Measurements from ENCODE around the gene SKI.

Gene SKI

DNA sequence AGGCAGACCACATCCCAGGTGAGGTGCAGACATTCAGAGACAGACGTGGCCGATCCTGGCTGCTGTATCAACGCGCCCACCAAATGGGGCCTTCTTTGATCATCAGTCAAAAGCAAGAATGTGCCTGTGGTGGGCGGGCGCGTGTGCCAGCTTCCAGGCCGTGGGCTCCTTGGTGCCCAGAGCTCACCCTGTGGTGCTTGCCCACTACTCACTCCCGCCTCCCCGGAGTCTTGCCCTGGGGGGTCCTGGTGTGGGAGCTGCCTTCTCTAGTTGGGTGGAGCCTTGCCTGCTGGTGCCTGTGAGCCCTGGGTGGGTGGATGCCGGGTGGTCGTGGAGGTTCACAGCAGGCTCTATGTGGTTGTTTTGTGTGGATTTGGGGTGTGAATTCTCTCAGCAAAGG is 70.6 kb downstream of the SKI start:
- DNase-seq: no peak

DNA sequence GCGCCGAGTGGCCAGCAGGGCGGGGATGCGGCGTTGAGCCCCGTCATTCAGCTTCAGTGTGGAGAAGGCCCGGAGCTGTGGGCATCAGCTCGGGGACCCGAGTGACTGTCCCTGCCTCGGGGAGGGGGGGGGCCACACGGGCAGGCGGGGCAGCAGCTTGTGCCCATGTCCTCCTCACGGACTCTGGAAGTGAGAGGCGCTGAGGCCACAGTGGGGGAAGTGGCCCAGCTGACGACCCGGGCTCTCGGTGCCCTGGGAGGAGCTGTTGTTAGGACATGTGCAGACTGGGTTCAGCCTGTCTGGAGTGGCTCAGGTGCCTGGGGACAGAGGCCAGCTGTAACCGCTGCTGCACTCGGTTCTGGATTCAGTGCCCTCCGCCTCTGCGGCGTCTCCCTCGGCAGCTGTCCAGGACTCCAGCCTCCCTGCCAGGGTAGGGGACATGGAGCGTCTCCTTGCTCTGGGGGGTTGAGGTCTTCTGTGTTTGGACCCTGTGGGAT is 71.1 kb downstream of the SKI start:
- DNase-seq: no peak

DNA sequence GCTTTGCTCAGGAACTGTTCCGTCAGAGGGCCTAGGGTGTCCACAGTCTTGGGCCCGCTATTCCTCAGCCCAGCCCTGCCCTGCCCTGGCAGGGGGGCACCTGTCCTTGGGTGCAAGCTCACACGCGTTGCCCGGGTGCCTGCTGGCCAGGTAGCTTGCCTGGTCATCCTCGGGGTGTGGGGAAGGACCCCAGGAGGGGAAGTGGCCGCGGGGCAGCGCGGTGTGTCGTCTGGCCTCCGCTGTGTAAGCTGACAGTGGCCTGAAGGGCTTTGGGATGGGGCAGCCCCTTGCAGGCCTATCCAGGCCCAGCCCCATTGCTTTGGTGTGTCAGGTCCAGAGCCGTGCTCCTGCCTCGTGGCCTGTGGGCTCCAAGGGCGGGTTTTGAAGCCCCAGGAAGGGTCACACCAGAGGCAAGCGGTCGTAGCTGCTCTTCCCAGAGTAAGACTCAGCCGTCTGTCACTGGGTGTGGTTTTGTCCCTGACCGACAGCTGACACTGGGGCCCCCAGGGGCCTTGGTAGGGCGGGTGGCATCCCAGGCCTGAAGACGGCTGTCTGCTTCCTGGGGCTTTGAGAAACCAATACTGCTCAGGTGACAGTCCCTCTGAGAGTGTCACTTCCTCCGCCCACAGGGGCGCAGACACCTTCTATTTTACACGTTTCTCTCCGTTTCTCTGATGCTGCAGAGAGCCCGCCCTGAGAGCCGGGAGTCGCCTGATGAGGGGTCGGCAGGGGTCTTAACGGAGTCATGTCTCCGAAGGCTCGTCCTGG is 72.1 kb downstream of the SKI start:
- no peak for DNase-seq

DNA sequence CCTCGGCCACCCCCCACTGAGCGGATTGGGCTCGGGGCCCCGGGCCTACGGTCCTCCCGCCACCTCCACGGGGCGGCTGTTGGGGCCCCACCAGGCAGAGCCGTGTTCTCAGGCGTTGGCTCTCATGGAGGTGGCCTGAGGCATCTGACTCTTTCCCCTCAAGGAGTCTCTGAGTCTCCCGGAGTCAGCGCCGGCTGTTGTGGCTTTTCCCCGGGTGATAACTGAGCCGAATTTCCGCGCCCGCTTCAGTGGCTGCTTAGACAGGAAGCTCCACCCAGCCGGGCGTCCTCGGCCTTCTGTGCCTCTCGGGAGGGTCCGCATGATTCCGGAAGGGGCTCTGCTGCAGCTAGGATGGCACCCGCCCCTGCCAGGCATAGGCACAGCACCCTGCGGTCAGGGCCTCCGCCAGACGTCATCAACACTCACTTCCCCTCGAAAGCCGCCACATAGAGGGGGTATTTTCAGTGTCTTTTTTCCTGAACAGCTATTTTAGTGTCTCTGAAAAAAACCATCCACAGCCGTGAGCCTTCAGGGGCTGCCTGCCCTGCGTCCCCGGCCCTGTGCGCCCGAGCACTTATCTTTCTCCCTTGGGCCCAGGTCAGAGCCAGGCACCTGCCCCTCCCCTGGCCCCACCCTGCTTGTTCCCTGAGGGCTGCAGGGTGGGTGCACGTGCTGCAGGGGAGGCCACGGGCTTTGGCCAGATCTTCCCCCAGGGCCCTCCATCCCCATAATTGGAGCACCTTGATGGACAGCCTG is 72.9 kb downstream of the SKI start:
- peak; percentile 99 for DNase-seq

DNA sequence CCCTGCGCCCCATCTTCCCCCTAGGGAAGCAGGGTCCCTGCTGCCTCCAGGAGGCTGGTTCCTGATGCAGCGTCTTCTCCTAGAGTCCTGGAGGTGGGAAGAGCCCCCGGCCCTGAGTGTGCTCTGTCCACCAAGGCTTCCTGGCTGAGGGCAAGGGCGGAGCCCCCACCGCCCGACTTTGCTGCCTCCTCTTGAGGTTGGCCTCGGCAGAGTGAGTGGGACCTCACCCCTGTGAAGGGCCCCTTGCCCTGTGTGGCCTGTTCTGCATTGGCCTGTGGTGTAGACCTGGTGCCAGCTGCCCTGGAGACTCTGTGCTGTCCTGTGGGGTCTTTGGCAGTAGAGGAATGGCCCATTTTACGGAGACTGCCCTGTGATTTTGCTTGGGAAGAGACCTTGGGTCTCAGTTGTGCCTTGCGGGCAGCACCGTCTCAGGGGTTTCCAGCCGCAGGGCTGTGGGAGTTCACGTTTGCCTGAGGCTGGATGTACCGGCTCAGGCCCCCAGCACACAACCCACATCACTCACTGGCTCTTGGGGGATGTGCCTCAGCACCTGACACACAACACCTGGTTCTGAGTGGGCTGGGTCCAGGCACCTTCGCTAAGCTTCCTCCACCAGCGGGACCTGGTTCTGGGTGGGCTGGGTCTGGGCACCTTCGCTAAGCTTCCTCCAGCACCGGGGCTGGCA is 73.6 kb downstream of the SKI start:
- DNase-seq: no peak

DNA sequence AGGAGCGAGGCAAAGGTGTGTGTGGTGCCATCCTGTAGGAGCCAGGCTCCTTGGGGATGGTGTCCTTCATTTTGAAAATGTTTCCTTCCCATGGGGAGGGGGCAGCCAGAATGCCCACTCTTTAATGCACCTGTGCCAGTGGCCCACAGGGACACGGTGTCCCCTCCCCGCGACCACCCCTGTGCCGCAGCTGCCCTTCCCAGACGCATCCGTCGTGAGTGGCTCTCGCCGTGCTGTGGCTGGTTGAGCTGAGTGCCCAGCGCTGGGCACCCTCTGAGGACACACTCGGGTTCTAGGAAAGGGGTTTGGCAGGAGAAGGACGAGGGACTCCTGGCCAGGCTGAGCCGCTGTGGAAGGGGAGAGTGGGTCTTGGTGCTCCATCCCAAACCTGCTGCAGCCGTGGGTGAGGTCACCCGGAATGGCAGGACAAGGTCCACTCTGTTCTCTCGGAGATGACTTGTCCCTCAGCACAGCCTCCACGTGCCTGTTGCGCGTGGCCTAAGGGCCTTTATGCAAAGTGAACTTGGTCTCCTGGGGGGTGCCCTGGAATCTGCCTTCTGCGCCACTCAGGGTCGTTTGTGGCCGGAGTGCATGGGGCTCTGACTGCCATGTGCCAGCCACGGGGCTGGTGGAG is 74.3 kb downstream of the SKI start:
- DNase-seq: no peak

DNA sequence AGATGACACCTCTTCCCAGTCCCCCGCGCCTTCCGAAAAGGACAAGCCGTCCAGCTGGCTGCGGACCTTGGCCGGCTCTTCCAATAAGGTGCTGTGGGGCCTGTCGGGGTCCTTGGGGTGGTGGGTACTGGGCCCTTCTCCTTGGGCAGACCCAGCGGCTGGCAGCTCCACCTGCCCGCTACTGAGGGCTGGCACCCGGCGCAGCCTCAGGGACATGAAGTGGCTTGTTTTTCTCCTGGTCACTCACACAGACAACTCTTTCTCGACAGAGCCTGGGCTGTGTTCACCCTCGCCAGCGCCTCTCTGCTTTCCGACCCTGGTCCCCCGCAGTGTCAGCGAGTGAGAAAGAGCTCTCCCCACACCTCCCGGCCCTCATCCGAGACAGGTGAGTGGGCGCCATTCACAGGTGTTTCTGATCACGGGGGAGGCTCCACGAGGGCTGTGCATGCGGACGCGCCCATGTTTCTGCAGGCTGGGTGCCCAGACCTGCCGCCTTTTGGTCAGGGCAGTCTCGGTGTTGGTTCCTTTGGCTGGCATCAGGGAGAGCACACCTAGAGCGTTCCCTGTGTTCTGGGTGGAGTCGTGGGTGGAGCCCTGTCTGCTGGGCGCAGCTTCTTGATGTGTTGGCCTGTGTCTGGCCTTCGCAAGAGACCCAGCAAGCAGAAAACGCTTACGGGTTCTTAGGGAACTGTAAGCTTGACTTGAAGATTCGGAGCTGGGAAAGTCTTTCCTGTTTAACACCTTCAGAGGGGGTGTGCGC is 75.1 kb downstream of the SKI start:
- DNase-seq: no peak

DNA sequence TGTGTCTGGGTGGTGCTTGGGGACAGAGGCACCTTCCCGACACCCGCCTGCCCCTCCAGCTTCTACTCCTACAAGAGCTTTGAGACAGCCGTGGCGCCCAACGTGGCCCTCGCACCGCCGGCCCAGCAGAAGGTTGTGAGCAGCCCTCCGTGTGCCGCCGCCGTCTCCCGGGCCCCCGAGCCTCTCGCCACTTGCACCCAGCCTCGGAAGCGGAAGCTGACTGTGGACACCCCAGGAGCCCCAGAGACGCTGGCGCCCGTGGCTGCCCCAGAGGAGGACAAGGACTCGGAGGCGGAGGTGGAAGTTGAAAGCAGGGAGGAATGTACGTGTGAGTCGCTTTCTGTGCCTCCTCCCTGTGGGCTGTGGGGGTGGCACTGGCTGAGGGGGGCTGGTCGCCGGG is 75.7 kb downstream of the SKI start:
- no peak for DNase-seq

DNA sequence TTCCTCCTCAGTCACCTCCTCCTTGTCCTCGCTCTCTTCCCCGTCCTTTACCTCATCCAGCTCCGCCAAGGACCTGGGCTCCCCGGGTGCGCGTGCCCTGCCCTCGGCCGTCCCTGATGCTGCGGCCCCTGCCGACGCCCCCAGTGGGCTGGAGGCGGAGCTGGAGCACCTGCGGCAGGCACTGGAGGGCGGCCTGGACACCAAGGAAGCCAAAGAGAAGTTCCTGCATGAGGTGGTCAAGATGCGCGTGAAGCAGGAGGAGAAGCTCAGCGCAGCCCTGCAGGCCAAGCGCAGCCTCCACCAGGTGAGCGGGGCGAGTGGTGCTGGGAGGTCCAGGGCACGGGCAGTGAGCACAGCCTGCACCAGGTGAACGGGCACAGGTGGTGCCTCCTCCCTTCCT is 76.2 kb downstream of the SKI start:
- no peak for DNase-seq

DNA sequence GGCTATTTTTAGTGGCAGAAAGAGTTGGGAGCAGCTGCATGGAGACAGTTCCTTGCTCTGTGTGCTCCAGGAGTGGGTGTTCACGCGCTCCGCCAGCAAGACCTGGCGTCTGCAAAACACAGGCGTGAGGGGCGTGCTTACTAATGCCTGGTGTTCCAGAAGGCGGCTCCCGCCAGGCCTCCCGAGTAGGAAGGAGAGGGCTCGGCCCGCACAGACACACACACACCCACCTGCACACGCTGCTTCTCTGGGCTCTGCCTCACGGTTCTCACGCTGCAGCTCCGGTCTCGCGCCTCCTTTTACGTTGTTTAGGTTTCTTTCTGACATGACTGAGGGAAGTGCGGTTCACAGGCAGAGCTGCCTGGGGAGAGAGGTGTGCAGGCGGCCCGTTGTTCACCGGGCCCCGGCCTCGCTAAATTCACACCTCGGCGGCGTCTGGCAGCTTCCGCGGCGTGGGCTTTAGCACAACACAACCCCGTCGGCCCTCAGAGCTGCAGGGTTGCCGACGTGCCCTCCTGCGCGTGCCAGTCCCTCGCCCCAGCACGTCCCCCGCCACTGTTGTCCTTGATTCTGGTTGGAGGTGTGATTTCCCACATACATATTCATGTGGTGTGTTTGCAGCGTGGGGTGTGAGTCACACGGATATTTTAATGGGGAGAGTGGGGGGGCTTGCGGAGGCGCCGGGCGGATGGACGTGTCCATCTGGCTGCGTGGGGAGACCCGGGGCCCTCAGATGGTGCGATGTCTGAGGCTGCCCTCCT is 77.0 kb downstream of the SKI start:
- DNase-seq: no peak

DNA sequence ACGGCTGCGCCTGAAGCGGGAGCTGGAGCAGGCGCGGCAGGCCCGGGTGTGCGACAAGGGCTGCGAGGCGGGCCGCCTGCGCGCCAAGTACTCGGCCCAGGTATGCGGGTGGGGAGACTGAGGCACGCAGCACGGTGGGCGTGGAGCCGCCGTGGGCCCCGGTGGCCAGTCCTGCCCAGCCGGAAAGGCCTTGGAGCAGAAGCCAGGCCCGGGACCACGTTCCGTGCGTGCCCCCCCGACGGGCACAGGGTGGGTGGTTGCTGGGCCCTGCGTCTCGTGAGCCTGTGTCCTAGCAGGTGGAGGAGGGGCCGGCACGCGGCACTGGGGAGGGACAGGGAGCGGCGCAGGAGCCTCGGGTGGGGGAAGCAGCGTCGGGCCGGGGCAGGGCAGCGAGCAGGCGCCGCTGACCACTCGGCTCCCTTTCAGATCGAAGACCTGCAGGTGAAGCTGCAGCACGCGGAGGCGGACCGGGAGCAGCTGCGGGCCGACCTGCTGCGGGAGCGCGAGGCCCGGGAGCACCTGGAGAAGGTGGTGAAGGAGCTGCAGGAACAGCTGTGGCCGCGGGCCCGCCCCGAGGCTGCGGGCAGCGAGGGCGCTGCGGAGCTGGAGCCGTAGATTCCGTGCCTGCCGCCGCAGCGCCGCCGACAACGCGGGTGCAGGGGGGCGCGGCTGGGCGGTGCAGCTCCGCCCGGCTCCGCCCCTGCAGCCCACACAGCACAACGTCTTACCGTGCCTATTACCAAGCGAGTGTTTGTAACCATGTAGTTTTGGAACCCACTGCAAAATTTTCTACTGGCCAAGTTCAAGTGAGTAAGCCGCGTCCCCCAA is 78.2 kb downstream of the SKI start:
- DNase-seq: no peak

DNA sequence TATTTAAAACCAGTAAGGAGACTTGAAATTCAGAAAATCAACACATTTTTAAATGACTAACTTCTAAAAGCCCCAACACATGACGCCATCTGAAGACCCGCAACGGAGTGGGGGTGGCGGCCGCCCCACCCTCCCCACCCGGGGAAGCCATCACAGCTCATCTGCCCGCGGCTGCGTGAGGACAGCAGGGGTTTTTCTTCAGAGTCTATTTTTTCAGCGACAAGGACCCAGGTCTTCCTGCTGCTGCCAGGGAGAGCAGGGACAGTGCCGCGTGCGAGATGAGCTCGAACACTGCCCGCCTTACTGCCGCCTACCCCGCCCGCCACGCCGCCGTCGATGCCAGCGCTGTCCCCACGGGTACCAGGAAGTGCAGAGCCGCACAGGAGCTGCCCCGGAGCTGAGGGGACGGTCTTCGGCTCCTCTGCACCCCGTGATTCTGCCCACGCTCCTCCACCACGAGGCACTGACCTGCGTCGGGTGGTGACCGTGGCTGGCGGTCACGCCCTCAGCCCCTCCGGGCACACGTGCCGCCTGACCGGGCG is 79.0 kb downstream of the SKI start:
- DNase-seq: no peak

DNA sequence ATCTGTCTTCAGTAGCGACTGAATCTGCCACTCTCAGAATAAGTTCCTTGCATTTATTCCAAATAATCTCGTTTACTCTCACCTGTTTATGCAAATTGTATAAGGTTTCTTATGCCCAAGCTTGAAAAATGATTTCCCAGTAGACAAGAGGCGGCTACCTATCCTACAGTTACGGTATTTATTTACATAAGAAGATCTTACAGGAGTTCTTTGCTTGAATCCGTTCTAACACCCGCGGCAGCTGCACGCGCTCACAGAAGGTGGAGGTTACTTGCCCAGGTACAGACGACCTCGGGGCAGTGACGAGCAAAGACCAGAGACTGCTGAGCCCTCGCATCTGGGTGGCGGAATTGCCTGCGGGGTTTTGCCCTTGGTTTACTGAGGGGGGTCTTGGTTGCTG is 79.9 kb downstream of the SKI start:
- no peak for DNase-seq

DNA sequence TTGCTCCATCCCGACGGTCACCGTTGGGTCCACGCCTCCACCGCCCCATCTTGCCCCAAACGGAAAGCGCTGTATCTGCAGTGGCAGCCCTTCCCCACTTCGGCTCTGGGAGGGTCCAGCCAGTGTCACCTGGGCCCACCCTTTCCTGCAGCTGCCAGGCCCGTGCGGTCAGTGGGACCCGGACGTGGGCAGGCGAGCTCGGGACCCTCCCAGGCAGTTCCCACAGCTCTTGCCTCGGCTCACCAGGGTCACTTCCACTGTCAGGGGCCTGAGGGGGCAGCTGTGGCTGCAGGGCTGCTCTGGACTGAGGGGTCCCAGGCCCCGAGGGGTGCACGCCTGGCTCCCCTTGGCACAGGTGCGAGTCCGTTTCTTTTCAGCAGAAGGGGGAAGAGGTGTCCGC is 80.7 kb downstream of the SKI start:
- no peak for DNase-seq

DNA sequence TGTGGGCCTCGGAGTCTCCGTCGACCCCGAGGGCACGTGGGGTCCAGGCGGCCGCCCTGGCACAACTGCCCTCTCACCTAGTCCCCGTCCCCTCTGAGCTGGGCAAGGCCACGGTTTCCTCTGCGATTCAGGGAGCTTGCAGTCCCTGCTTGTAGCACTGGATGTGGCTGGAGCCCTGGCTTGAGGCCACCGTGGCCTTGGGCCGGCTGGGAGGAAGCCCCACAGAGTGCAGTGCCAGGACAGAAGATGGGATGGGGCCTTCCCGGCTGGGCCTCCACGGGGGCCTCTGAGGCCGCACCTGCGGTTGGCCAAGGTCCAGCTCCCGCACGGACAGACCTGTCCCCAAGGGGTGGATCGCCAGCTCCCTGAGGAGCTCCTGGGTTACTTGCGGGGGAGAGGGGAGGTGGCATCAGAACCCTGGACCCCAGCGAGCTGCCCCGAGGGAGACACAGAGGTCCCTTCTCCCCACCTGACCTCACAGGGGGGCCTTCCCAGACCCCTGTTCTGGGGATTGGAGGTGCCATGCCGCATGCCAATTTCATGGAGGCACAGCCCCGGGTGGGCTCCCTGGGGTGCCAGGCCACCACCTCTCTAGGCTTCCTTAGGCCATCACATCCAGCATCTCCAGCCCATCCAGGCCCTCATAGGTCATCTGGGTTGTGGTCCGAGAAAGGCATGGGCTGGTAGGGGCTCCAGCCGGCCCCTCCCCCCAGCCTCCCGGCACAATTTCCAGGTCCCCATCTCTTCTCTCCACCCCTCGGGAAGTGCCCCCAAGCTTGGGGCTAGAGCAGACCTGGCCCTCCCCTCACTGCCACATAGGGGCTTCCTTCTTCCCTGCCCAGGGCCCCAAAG is 82.4 kb downstream of the SKI start:
- DNase-seq: no peak

DNA sequence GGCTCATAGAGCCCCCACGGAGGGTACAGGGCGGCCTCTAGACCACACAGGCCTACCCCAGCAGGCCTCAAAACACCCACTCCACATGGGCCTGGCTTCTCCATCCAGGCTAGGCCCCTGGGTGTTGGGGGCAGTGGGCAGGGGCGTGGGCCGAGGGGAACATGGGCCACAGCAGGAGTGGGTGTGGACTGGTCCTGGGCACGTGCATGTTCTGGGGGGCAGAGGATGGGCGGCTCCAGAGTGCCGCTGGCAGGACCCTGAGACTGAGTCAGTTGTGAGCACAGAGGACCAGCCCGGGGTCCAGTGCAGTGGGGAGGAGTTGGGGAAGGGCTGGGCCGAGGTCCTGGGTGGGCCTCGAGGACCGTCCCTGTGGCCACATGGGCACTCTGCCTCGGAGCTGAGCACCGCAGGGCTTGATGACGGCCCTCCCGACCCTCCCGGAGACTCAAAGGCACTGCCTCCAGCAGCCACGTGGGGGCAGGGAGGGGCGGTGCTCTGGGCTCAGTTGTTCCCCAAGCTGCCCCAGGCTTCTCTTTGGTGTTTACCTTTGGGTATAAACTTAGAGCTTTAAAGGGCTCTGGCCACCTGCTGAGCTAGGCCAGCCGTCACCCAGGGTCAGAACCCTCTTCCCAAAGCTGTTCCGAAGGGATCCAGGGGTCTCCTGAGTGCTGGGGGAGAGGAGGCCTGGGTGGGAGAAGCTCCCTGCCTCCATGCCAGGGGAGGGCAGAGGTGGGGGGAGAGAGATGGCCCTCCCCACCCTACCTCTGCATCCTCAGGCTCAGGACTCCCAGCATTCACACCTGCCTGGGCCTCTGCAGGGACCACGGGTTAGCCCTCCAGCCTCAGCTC is 83.3 kb downstream of the SKI start:
- DNase-seq: no peak

DNA sequence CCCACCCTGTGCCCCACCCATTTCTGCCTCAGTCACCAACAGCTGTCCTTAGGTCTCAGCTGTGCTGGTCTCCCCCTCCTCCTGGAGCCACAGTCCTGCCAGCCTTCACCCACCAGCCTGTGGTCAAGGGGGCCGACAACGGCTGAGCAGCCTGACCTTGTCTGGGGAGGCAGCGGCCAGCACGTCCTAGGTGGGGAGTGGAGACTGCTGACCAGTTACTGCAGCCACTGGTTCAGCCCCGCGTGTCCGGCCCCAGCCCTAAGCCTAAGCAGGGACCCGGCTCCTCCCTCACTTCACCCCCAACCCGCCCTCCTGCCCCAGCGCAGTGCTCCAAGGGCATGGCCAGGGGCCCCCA is 84.0 kb downstream of the SKI start:
- DNase-seq: no peak

DNA sequence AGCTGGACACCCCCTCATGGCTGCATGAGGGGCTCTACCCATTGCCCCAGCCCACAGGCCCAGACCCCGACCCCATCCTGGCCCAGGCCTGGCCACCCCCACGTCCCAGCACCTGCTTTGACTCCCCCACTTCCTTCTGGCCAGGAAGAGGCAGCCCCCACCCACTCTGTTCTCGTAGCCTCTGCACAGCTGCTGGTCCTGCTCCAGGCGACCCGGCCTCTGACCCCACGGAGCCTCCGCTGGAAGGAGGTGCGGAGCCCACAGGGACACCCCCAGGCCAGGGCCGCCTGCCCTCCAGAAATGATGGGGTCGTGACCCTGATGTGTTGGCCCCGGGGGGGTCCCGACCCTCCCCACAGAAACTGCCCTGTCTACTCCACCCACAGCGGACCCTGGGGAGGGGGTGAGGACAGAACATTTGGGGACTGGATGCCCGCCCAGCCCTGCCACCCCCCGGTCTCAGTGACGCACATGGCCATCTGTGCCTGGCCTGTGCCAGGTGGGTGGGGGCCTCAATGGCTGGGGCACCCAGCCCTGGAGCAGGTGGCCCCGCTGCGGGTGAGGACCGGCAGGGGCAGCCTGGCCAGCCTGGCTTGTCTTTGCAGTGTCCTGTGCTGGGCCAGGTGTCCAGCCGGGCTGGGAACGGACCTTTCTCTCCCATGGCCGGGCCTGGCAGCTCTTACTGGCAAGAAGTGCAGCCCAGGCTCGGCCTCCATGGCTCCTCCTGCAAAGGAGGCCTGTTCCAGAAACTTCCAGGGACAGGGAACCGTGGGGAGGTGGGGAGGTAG is 84.6 kb downstream of the SKI start:
- DNase-seq: no peak
